HG02623 (cell line): ENCODE results near the gene HEPH.
"Not testable (repeated sequence)": the region's sequence is repeated elsewhere in the genome, so short reads cannot be mapped to it uniquely, and the experiment has no call there.

ENCODE experiments used
- ATAC-seq: cut with Tn5 transposase; IDR thresholded peaks from one replicate; pipeline ENCODE4 v1.9.1; 2021; ENCODE audit warnings: moderate library complexity; ENCODE audit not compliant: unreplicated experiment

HEPH gene

DNA sequence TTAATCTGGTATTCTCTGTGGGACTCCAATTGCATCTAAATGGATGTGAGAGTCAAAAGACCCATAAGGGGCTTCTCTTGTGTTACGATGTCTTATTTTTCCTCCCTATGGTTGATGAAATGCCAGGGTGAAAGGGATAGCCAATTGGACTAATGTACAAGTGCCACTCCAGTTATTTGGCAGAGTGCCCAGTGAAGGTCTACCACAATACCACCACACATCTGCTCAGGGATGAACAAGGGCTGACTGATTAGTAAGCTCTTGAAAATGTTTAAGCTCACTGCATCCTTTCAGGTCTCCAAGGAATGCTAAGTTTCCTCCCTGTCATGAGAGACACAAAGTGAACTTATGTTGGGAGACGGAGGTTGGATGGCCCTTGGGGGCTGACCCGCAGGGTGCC lies 57.8 kb downstream of the HEPH start:
- ATAC-seq, result no peak

DNA sequence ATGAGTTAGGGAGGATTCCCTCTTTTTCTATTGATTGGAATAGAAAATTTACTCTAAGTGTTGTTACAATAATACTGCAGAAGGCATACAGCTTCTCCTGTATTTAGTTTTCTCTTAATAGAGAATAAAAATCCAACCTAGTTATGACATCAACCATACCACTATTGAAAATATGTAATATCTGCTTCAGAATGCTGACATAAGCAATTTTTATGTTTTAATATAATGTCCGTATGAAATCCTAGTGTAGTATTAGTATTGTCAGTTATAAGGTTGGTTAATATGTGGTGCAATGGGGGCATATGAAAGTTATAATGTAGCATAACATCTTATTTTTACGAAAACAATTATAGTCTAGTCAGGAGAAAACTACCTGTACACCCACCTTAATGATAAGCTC lies 68.2 kb downstream of the HEPH start:
- ATAC-seq, result no peak

DNA sequence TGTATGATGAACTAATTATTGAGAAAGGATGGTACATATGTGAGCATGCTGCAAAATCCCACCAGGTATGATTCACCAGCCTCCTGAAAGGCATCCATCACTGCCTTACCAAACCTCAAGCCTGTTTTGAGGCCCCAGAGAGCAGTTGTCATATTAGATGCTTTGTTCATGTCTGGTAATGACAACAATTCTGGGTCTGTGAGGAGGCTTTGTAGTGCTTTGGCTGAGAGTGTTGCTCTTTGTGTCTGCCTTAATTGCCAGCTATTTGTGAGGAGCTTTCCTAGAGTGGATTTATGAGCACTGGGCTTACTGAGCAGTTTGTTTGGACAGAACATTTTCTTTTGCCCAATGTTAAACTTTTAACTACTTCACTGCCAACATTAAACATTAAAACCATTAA lies 69.2 kb downstream of the HEPH start:
- no peak for ATAC-seq

DNA sequence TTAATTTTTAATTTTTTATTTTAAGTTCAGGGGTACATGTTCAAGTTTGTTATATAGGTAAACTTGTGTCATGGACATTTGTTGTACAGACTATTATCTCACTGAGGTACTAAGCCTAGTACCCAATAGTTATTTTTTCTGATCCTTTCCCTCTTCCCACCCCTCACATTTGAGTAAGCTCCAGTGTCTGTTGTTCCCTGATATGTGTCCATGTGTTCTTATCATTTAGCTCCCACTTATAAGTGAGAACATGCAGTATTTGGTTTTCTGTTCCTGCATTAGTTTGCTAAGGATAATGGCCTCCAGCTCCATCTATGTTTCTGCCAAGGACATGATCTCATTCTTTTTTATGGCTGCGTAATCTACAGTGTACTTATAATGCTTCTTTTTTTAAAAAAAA lies 69.9 kb downstream of the HEPH start:
- not testable (repeated sequence) for ATAC-seq

DNA sequence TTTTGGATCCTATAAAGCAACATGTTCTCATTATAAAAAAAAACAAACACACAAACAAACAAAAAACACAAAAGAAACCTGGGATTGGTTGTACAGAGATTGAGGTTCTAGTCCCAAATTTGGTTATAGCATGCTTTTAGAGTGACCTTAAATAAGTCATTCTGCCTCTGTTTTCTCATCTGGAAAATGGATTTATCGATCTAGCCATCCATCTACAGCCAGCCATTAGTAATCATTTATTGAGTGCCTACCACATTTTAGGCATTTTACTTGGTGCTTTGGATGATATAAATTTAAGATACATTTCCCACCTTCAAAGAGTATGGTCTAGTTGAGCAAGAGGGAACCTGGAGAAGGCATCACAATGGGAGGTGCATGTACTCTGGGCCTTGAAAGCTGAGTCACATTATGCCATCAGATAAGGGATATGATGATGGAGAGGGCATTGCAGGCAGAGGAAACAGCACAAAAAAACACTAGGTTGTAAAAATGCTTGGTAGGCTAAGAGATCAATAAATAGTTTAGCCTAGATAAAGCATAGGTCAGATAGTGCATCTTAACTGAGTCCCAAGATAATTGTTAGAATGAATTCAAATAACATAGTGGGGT lies 91.4 kb downstream of the HEPH start:
- ATAC-seq, result no peak

DNA sequence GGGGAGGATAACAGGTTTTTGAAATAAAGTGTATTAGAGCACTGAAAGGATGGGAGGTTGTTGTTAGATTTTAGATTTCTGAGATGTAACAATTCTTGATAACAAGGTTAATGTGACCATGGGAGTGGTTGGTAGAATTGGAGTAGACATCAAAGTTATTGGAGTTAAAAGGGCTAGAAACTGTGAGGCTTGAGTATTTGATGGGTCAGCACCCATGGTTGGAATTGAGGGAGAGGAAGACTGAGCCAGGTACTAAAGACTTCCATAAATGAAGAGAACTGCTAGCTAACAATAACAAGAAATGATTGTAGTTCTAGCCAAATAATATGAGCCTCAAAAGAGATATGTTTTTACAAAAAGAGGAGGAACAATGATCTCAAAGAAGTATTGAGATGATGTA lies 98.8 kb downstream of the HEPH start:
- no peak for ATAC-seq
